Left forelimb (tissue), 1 donor: ENCODE results near the gene PDE6D.

Experiments
- DNase-seq: peaks from one replicate; pipeline ENCODE4 v3.0.0-alpha.2; 2018; ENCODE audit warnings: low spot score

Gene PDE6D

GRCh38 chr2:231706731-231707624, 74.1 kb downstream of the PDE6D start:
- DNase-seq: peak; percentile 98

GRCh38 chr2:231704017-231704416, 77.1 kb downstream of the PDE6D start:
- no peak for DNase-seq

GRCh38 chr2:231701456-231702373, 79.4 kb downstream of the PDE6D start:
- DNase-seq: no peak

GRCh38 chr2:231699006-231699405, 82.1 kb downstream of the PDE6D start:
- no peak for DNase-seq

- DNase-seq: no peak
These were observed 85.1 kb downstream of the PDE6D start for GRCh38 chr2:231696004-231696367.

- DNase-seq: no peak
These were observed 87.1 kb downstream of the PDE6D start for GRCh38 chr2:231693956-231694355.

GRCh38 chr2:231692847-231693246, 88.2 kb downstream of the PDE6D start:
- no peak for DNase-seq

- DNase-seq: no peak
These were observed 89.8 kb downstream of the PDE6D start for GRCh38 chr2:231691251-231691772.

GRCh38 chr2:231689124-231689893, 91.8 kb downstream of the PDE6D start:
- DNase-seq: no peak

GRCh38 chr2:231688719-231689118, 92.4 kb downstream of the PDE6D start:
- no peak for DNase-seq

GRCh38 chr2:231687961-231688360, 93.1 kb downstream of the PDE6D start:
- no peak for DNase-seq

- DNase-seq: peak; percentile 70
These were observed 93.8 kb downstream of the PDE6D start for GRCh38 chr2:231687133-231687852.

- DNase-seq: no peak
These were observed 94.6 kb downstream of the PDE6D start for GRCh38 chr2:231686192-231687100.

- DNase-seq: peak; percentile 61
These were observed 95.5 kb downstream of the PDE6D start for GRCh38 chr2:231685349-231686191.

GRCh38 chr2:231684314-231685223, 96.5 kb downstream of the PDE6D start:
- no peak for DNase-seq

GRCh38 chr2:231683292-231684235, 97.5 kb downstream of the PDE6D start:
- DNase-seq: no peak
